SHP77 (cell line): ENCODE measurements around the gene TRMT61A.

Source experiments
- DNase-seq, 2 experiments: peaks; one replicate each; lab custom pipeline; 2025; lab: John Stamatoyannopoulos, UW

The TRMT61A gene

DNA sequence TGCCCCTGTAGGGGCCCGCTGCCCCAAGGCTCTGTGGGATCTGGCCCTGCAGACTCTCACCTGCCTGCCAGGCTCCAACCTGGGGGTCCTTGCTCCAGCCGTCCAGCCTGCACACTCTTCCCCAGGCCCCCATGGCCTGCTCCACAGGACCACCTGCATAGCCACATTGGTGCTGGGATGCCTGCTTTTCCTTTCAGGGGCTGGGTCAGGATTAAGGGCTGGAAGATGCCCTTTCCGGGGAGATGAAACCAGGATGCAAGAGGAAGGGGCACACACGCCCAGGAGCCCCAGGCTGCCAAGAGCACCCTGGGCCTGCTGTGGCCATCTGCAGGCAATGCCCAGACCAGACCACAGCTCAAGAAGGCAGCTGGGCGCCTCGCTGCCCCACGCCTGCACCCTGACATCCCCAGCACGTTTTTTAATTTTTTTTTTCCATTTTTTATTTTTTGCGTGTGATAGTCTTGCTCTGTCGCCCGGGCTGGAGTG is 18.5 kb downstream of the TRMT61A start:
- DNase-seq, result no peak

DNA sequence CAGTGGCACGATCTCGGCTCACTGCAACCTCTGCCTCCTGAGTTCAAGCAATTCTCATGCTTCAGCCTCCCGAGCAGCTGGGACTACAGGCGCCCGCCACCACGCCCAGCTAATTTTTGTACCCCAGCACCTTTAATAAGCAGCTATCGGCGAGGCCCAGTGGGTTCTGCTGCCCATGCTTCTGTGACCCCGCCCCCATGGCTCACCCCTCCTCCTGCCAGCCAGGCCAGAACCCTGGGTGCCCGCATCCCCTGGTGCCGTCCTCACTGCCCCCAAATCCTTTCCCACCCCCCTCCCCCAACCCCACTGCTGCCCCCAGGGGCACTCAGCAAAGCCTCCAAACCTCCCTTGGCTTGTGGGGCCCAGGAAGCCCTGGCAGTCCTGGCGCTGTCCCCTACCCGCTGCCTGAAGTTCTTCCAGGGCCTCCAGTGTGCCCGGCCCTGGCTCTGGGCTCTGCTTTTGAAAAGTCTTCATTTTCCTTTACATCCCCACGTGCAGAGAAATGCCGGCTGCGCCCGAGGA is 19.0 kb downstream of the TRMT61A start:
- no peak for DNase-seq

DNA sequence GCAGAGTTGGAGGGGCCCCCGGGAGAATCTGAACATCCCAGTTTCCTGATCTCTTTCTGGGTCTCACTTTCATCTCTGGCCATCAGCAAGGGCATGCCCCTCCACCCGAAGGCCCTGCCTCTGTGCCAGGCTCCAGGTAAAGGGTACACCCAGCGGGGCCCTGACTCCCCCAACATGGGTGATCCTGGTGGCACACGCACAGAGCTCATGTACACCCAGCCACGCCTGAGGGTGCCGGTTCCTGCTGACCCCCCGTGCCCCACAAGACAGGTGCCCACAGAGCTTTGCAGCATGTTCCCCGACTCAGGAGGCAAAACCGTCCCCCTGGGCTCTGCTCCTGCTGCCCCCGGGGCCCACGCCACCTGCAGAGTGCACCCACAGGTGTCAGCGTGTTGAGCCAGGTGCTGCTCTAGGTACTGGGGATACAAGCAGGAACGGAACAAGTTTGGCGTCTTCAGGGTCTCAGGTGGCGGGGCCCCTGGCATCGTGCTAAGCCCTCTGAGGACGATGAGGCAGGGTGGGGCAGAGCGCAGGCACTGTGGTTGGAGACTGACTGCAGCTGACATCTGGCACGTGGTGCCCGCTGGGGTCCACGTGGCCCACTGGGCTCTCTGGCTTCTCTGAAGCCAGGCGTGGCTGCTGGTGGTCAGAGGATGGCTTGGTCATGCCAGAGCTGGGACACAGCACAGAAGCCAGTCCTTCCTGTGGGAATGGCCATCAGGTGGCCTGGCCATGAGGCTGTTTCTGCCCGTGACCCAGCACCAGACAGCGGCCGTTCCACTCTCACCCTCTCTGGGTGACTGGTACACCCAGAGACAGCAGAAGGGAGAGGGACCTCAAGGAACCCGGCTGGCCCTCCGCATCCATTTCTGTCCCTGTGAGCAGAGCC is 19.7 kb downstream of the TRMT61A start:
- no peak for DNase-seq

DNA sequence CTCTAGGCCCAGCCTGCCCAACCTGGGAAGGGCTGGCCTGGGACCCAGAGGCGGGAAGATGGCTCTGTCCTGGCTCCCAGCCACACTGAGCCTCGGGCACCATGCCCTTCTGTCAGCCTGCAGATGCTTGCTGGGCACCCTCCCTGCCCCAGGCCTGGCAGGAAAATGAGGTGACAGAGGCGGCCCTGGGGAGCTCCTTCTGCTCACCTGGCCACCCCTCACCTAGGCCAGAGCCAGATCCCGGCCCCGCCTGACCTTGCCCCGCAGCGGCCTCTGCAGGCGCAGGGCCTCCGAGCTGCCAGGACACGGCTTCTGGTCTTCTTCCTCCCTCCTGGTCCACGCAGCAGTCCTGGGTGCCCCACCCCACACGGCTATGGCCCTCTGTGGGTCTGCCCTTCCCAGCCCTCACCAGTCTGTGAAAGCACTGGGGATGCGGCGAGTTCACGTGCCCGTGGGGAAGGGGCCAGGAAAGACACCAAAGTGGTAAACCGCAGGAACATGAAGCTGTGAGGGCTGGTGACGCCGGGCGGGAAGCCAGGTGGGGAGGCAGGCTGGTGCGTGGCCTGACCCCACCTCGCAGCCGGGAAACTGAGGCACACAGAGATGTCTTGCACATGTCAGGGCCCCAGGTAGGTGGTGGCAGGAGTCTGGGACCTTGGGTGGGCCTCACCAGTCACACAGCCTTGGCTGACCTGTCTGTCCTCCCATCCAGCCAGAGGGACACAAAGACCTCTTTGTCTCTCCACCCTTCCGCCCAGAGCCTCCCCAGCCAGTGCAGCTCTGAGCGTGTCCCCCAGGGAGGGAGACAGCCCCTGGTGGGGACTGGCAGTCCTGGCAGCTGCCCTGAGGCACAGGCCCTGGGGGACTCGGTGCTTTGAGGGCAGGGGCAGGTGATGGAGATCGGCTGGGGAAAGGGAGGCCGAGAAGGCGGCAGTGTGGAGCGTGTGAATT is 20.6 kb downstream of the TRMT61A start:
- no peak for DNase-seq

GRCh38 chr14:103550451-103551337 is 21.7 kb downstream of the TRMT61A start:
- DNase-seq, result no peak

DNA sequence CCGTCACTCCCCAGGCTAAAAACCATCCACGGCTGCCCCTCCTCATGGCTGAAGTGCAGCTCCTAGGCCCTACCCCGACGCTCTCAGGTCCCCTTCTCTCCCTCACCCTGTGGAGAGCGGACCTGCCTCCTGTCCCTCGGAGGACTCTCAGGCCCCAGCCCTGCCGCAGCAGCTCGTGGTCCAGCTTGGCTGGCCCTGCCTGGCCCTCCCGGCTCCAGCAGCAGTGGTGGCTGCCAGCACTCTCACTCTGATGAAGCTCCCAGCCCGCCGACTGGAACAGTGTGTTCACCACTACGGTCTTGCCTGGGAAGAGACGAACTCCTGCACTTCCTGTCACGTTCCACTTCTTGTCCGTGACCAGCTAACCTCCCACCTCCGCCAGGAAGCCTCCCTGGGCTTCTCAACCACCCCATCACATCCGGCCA is 22.4 kb downstream of the TRMT61A start:
- no peak for DNase-seq

GRCh38 chr14:103552011-103552845 is 23.2 kb downstream of the TRMT61A start:
- DNase-seq, result no peak

DNA sequence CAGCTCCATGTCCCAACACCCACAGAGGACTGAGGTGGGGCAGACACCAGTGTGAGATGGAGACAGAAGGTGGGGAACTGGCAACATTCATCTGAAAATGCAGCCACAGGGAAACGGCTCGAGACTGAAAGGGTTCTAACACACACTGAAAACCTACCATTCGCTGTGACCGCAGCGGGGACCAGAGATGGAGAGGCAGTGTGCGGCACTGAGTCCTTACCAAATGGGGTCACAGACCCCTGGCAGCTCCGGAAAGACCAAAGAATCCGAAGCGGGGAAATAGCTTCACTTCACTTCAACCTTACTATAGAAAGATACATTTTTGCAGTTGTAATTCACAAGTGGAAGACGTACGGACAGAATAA is 23.8 kb downstream of the TRMT61A start:
- no peak for DNase-seq

DNA sequence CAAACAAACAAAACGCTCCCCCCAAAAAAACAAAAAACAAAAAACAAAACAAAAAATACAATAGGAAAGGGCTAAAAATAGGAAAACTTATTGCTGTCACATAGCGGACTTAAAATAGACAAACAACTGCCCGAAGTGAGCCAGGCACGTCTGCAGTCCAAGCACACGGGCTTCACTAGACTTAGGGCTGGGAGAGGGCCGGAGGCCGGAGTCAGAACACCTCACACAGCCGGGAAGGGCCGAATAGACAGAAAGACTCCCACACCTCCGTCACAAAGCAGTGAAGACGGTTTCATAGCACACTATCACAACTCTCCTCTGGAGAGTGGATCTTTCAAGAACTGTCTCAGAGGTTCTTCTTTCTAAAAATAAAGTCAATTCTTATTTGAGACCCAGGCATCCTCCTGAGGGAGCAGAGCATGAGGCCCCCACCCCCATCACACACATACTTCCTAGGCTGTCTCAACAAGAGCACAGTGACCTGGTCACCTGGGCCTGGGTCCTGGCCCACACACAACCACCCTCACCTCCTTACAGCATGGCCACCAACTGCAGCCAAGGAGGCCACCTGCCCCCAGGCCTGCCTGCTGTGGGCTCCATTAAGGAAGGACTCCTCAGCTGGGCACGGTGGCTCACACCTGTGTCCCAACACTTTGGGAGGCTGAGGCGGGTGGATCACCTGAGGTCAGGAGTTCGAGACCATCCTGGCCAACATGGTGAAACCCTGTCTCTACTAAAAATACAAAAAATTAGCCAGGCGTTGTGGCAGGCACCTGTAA is 26.8 kb downstream of the TRMT61A start:
- DNase-seq, result no peak

DNA sequence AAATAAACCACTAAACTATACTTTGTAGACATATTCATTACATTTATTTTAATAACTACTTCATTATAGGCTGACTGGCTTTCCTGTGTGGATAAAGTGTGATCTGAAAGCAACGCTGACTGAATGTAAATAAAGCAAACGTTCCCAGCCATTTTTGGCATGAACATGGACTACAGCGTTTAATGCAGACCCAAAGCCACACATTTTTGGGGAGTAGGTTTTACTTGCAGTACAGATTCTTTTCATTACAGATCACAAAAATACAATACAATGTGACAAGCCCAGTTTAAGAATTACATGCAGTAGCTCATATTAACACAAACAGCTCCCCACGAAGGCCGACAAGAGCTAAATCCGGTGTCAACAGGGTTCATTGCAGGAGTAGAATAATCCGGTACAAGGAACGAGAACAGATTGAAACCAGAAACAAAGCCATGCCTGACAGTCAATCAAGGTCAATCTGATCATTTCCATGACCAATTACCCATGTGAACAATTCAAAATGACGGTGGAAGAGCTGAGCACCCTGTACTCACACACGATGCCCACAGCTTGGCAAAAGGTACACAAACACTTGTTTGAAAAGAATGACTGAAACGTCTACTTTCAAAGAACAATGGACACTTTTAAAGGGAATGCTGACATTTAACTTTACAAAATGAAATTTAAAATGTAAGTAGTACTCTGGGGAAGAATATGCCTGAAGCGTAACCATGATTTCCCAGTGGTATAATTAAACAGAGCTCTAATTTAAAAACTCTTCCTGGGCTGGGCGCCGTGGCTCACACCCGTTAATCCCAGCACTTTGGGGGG is 28.2 kb downstream of the TRMT61A start:
- no peak for DNase-seq

- no peak for DNase-seq
Measured at GRCh38 chr14:103558071-103558882, 29.3 kb downstream of the TRMT61A start.

DNA sequence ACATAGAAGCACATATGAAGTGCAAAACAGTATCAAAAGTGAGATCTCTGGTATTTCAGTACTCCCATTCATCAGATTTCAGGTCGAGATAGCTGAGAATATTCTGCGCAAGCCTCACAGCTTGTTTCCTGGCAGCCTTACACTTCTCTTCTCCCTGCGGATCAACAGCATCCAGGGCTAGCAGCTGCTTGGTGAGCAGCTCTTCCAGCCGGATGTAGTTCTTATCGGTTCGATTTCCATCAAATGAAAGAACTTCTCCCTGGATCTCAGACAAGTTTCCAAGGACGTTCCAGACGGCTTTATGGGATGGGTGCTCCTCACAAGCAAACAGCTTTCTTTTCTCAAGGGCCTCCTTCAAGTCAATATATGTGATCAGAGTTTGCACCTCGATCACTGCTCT is 30.8 kb downstream of the TRMT61A start:
- no peak for DNase-seq

DNA sequence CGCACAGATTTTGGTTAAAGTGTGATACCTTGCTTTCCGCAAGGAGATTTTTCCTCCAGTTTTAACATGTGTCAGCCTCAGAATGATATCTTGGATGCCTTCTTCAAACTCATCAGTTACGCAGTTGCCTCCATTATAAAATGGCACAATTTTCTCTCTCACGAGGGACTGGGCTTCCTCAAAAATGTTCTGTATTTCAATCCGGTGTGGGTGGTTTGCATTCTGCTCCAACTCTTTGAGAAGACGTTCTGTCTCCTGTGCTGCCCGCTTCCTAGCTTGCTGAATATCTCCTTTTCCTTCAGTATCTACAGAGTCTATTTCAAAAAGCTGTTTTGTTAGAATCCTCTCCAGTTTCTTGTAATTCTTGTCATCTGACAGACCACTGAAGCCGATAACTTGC is 31.7 kb downstream of the TRMT61A start:
- DNase-seq, result no peak

DNA sequence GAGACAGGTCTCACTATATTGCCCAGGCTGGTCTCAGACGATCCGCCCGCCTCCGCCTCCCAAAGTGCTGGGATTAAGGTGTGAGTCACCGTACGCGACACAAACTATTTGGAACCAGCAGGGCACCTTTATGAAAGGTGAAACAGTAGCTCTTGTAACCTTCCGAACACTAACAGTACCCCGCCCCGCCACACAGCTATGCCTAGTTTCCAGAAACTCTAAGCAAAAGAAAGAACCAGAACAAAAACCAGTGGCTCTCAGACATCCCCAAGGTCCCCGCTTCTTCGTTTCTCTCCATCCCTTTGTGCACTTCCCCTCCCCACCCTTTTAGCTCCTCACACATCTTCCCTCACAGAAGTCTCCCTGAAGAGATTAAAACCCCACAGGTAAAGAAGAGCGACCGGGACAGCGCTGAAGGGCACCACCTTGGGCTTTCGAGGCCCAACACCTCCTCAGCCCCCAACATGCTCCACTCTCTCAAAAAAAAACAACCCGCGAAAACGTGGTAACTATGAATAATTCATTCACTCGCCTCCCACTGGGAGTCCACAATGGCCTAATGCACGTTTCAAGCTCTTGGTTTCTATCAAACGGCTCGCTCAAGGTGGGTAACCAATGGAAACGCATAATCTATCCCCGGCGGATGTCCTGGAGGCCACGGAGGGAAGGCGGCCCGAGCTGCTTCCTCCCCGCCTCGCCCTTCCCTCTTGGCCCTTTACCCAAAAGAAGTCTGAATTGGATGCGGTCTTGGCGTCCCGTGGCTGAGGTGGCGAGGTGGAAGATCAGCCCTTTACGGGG is 32.6 kb downstream of the TRMT61A start:
- DNase-seq, result no peak

DNA sequence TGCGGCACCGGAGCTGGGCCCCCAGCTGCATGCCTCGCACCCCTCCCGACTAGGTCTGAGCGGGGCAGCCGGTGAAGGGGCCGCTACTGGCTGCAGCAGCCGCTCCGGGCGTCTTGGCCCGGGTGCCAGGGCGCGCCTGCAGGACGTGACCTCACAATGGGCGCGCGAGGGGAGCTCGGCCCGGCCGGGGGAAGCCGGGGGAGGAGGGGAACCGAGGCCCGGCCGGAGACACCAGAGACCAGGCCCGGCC is 33.1 kb downstream of the TRMT61A start:
- DNase-seq, result no peak

DNA sequence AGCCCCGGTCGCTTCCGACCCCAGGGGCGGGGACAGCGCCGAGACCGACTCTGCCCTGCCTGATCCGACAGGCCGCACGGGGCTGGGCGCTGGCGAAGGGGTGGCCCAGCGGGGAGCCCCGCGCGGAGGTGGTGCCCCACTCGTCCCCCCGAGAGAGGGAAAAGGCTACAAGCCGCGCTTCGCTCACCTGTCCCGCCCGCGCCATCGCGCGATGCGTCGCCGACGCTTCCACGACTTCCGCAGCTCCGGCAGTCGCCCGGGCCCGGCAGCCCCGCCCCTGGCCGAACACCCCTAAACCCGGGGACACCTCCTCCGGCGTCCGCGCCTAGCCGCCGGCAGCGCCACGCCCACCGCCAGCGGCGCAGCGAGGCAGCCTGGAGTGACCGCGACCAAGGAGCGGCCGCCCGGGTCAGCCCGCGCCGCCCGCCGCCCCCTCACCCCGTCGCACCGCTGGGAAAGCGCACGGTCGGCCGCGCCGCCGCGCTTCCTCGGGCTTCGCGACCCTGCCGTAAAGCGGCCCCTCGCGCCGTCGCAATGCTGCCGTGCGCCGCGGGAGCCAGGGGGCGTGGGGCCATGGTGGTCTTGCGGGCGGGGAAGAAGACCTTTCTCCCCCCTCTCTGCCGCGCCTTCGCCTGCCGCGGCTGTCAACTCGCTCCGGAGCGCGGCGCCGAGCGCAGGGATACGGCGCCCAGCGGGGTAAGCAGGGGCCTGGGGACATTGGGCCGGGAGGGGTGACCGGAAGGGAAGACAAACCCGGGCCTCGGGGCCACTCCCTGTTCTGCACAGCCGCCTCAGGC is 33.6 kb downstream of the TRMT61A start, which contains the start of the genes BAG5 and COA8:
TSS of gene BAG5 (minus strand) at position 229 of the 797 bp plus-strand sequence. CDS start 1,493 bp downstream, outside the sequence.
TSS of gene COA8 (plus strand) at position 532 of the 797 bp plus-strand sequence. CDS start at position 574, 42 bp downstream.
- DNase-seq, result peak; percentile 56 to 89
